HepG2 (cell line): ENCODE data around the gene MRPL34. TPM values are rescaled to one million over a fixed set of nuclear protein-coding genes. Genes with fewer than 3 reads are reported as not detected.

Experiments
- CCDC6 ChIP-seq: sonication (generic); formaldehyde crosslinking; IDR thresholded peaks from 2 replicates; pipeline ENCODE4 v1.8.1; 2022; ENCODE audit warnings: mild to moderate bottlenecking, missing genetic modification reagents, moderate library complexity
- JARID2 ChIP-seq: sonication (generic); formaldehyde crosslinking; IDR thresholded peaks from 2 replicates; pipeline ENCODE4 v1.8.1; 2023; ENCODE audit warnings: missing genetic modification reagents, inconsistent platforms; ENCODE audit not compliant: insufficient replicate concordance
- JUN ChIP-seq: sonication (generic); formaldehyde crosslinking; IDR thresholded peaks from 2 replicates; pipeline ENCODE4 v1.4.0; 2020; ENCODE audit warnings: mild to moderate bottlenecking, missing genetic modification reagents
- KLF15 ChIP-seq: sonication (generic); formaldehyde crosslinking; IDR thresholded peaks from 2 replicates; pipeline ENCODE4 v1.8.1; 2023; ENCODE audit warnings: borderline replicate concordance, mild to moderate bottlenecking, inconsistent platforms, missing genetic modification reagents, mixed read lengths
- MATR3 ChIP-seq: sonication (generic); formaldehyde crosslinking; IDR thresholded peaks from 2 replicates; pipeline ENCODE4 v1.4.0; 2020; ENCODE audit warnings: missing genetic modification reagents
- MAX ChIP-seq: IDR thresholded peaks from 2 replicates; pipeline ENCODE4 v1.6.1; 2012; ENCODE audit warnings: inconsistent platforms
- RXRB ChIP-seq: IDR thresholded peaks from 2 replicates; pipeline ENCODE4 v1.6.1; 2016; ENCODE audit warnings: borderline replicate concordance, missing genetic modification reagents, missing compliant biosample characterization
- SATB2 ChIP-seq: sonication (generic); formaldehyde crosslinking; IDR thresholded peaks from 2 replicates; pipeline ENCODE4 v1.5.0; 2020; ENCODE audit warnings: missing genetic modification reagents
- SETDB1 ChIP-seq: sonication (generic); formaldehyde crosslinking; IDR thresholded peaks from 2 replicates; pipeline ENCODE4 v1.5.1; 2020; ENCODE audit warnings: missing genetic modification reagents, mild to moderate bottlenecking, borderline replicate concordance
- TCF7L2 ChIP-seq: IDR thresholded peaks from 2 replicates; pipeline ENCODE4 v1.6.1; 2011; ENCODE audit warnings: mild to moderate bottlenecking, low read depth, low read length, moderate library complexity
- WIZ ChIP-seq: sonication (generic); formaldehyde crosslinking; IDR thresholded peaks from 2 replicates; pipeline ENCODE4 v1.5.1; 2020; ENCODE audit warnings: mild to moderate bottlenecking, missing genetic modification reagents
- ZFAT ChIP-seq: sonication (generic); formaldehyde crosslinking; conservative IDR thresholded peaks from 2 replicates; pipeline ENCODE4 v1.8.1; 2023; ENCODE audit warnings: missing genetic modification reagents, inconsistent platforms
- ZNF253 ChIP-seq: sonication (generic); formaldehyde crosslinking; IDR thresholded peaks from 2 replicates; pipeline ENCODE4 v1.8.0; 2022; ENCODE audit warnings: mild to moderate bottlenecking, missing genetic modification reagents, borderline replicate concordance
- ZNF367 ChIP-seq: sonication (generic); formaldehyde crosslinking; IDR thresholded peaks from 2 replicates; pipeline ENCODE4 v1.4.0; 2020; ENCODE audit warnings: missing genetic modification reagents, borderline replicate concordance
- ZNF460 ChIP-seq: sonication (generic); formaldehyde crosslinking; IDR thresholded peaks from 2 replicates; pipeline ENCODE4 v1.5.1; 2020; ENCODE audit warnings: missing genetic modification reagents, mild to moderate bottlenecking, borderline replicate concordance
- ZNF468 ChIP-seq: sonication (generic); formaldehyde crosslinking; IDR thresholded peaks from 2 replicates; pipeline ENCODE4 v1.8.0; 2022; ENCODE audit warnings: mild to moderate bottlenecking, moderate library complexity, missing genetic modification reagents
- ZNF747 ChIP-seq: sonication (generic); formaldehyde crosslinking; IDR thresholded peaks from 2 replicates; pipeline ENCODE4 v1.8.1; 2023; ENCODE audit warnings: missing genetic modification reagents, mild to moderate bottlenecking, borderline replicate concordance
- ZNF816 ChIP-seq: sonication (generic); formaldehyde crosslinking; IDR thresholded peaks from 2 replicates; pipeline ENCODE4 v1.8.0; 2022; ENCODE audit warnings: missing genetic modification reagents, mild to moderate bottlenecking, borderline replicate concordance
- polyA plus RNA-seq, 8 experiments: library from polyadenylated mRNA; depleted of rRNA in 3 of 8; stranded (reverse) in 7 of 8; unstranded in 1 of 8; fragments of >200 nt; fragmentation: Illumina TruSeq in 4 of 8; extraction: Trizol in 4 of 8; gene quantifications; 2 replicates each; pipeline versions ENCODE4 v1.2.1 to v1.2.3, GENCODE V29; 2011 to 2016; ENCODE audit warnings: low read depth in 4 of 8, missing spikeins in 1 of 8, mixed read lengths in 1 of 8; ENCODE audit not compliant: insufficient read depth in 1 of 8
- total RNA-seq, 5 experiments: library from RNA; depleted of rRNA; stranded (reverse); fragments of >200 nt; fragmentation: Illumina TruSeq; extraction: Trizol; gene quantifications; 2 replicates each; pipeline ENCODE4 v1.2.3, GENCODE V29; 2016; ENCODE audit warnings: low read depth in 1 of 5
- TF ChIP-seq, protein P1 (sequence below): sonication (generic); formaldehyde crosslinking; IDR thresholded peaks from 2 replicates; pipeline ENCODE4 v1.4.0; 2020; ENCODE audit warnings: missing genetic modification reagents
- TF ChIP-seq, protein P2 (sequence below): sonication (generic); formaldehyde crosslinking; IDR thresholded peaks from 2 replicates; pipeline ENCODE4 v1.4.0; 2020; ENCODE audit warnings: missing genetic modification reagents, borderline replicate concordance
- TF ChIP-seq, protein P3 (sequence below): IDR thresholded peaks from 2 replicates; pipeline ENCODE4 v1.6.1; 2016

MRPL34 gene
- total and polyA plus RNA-seq, 2 of the 13 experiments (the other 11 are each of a cell fraction or from before 2014, with no cell fraction given): 74.0 to 77.3 TPM

DNA sequence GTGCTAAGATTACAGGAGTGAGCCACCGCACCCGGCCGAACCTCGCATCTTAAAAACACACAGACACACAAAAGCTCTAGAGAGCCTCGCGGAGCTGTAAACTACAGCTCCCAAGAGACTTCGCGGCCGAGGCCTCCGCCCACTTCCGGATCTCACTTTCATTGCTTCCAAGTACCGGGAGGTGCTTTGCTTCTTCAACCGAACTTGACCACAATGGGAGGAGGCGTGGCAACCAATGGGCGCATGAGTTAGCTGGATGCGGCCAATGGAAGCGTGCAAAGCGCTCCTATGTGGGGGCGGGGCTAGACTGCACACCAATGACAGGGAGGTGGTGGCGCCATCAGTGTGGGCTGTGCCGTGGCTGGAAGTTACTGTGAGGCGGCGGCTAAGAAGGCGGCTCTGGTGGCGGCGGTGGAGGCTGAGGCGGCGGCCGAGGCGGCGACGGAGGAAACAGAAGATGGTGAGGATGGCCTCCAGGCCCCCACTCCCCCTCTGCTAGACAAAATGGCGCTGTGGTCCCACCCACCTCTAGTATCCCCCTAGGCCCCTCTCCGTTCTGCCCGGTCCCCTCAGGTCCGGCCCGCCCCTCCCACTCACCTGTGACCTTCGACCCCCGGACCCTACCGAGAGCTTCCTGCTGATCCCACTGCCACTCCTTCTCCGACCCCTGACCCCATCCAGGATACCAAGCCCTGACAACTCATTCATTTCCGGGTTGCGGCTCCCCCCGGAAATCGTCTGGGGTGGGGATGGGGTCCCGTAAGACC is 3.7 kb downstream of the MRPL34 start, which contains the start of gene DDA1 (continued):
- TF ChIP-seq RXRB (no peak), MATR3 (CRISPR knock-in tag) (no peak), TCF7L2 (no peak), ZNF468 (CRISPR knock-in tag) (no peak), ZNF460 (no peak; the same call in 1 of the 2 replicates), ZNF816 (CRISPR knock-in tag) (no peak), ZNF747 (CRISPR knock-in tag) (peak; percentile 59; the same call in 1 of the 2 replicates), SETDB1 (no peak), CCDC6 (CRISPR knock-in tag) (no peak), JARID2 (CRISPR knock-in tag) (no peak), ZNF367 (no peak), KLF15 (no peak; the same call in 1 of the 2 replicates), ZFAT (no peak), JUN (CRISPR knock-in tag) (no peak), WIZ (CRISPR knock-in tag) (no peak), SATB2 (no peak), ZNF253 (CRISPR knock-in tag) (no peak), MAX (no peak; the same call in 1 of the 2 replicates)
- TF ChIP-seq, protein P1, sequence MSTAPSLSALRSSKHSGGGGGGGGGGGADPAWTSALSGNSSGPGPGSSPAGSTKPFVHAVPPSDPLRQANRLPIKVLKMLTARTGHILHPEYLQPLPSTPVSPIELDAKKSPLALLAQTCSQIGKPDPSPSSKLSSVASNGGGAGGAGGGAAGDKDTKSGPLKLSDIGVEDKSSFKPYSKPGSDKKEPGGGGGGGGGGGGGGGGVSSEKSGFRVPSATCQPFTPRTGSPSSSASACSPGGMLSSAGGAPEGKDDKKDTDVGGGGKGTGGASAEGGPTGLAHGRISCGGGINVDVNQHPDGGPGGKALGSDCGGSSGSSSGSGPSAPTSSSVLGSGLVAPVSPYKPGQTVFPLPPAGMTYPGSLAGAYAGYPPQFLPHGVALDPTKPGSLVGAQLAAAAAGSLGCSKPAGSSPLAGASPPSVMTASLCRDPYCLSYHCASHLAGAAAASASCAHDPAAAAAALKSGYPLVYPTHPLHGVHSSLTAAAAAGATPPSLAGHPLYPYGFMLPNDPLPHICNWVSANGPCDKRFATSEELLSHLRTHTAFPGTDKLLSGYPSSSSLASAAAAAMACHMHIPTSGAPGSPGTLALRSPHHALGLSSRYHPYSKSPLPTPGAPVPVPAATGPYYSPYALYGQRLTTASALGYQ (CRISPR knock-in tag): peak; percentile 3; the same call in 1 of the 2 replicates
- TF ChIP-seq, protein P2, sequence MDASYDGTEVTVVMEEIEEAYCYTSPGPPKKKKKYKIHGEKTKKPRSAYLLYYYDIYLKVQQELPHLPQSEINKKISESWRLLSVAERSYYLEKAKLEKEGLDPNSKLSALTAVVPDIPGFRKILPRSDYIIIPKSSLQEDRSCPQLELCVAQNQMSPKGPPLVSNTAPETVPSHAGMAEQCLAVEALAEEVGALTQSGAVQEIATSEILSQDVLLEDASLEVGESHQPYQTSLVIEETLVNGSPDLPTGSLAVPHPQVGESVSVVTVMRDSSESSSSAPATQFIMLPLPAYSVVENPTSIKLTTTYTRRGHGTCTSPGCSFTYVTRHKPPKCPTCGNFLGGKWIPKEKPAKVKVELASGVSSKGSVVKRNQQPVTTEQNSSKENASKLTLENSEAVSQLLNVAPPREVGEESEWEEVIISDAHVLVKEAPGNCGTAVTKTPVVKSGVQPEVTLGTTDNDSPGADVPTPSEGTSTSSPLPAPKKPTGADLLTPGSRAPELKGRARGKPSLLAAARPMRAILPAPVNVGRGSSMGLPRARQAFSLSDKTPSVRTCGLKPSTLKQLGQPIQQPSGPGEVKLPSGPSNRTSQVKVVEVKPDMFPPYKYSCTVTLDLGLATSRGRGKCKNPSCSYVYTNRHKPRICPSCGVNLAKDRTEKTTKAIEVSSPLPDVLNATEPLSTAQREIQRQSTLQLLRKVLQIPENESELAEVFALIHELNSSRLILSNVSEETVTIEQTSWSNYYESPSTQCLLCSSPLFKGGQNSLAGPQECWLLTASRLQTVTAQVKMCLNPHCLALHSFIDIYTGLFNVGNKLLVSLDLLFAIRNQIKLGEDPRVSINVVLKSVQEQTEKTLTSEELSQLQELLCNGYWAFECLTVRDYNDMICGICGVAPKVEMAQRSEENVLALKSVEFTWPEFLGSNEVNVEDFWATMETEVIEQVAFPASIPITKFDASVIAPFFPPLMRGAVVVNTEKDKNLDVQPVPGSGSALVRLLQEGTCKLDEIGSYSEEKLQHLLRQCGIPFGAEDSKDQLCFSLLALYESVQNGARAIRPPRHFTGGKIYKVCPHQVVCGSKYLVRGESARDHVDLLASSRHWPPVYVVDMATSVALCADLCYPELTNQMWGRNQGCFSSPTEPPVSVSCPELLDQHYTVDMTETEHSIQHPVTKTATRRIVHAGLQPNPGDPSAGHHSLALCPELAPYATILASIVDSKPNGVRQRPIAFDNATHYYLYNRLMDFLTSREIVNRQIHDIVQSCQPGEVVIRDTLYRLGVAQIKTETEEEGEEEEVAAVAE (CRISPR knock-in tag): peak; percentile 90
- TF ChIP-seq, protein P3, sequence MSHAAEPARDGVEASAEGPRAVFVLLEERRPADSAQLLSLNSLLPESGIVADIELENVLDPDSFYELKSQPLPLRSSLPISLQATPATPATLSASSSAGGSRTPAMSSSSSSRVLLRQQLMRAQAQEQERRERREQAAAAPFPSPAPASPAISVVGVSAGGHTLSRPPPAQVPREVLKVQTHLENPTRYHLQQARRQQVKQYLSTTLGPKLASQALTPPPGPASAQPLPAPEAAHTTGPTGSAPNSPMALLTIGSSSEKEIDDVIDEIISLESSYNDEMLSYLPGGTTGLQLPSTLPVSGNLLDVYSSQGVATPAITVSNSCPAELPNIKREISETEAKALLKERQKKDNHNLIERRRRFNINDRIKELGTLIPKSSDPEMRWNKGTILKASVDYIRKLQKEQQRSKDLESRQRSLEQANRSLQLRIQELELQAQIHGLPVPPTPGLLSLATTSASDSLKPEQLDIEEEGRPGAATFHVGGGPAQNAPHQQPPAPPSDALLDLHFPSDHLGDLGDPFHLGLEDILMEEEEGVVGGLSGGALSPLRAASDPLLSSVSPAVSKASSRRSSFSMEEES (CRISPR knock-in tag): no peak
